Epithelial cell of esophagus (primary cell): Measurements from ENCODE around the gene MAPKAPK3.

Experiments
- DNase-seq: peaks from one replicate; pipeline ENCODE4 v3.0.0; 2010; ENCODE audit warnings: low read depth
- H3K4me3 ChIP-seq: 2 replicates; pipeline ENCODE4 v1.5.1; 2011; ENCODE audit warnings: mild to moderate bottlenecking, low read length, control low read depth
- TF ChIP-seq, protein P1 (sequence below): IDR thresholded peaks from 2 replicates; pipeline ENCODE4 v1.5.1; 2011; ENCODE audit warnings: low read depth, mild to moderate bottlenecking, low read length, control low read depth, inconsistent platforms; ENCODE audit not compliant: insufficient read depth; ENCODE audit errors: missing control alignments

MAPKAPK3 gene

DNA sequence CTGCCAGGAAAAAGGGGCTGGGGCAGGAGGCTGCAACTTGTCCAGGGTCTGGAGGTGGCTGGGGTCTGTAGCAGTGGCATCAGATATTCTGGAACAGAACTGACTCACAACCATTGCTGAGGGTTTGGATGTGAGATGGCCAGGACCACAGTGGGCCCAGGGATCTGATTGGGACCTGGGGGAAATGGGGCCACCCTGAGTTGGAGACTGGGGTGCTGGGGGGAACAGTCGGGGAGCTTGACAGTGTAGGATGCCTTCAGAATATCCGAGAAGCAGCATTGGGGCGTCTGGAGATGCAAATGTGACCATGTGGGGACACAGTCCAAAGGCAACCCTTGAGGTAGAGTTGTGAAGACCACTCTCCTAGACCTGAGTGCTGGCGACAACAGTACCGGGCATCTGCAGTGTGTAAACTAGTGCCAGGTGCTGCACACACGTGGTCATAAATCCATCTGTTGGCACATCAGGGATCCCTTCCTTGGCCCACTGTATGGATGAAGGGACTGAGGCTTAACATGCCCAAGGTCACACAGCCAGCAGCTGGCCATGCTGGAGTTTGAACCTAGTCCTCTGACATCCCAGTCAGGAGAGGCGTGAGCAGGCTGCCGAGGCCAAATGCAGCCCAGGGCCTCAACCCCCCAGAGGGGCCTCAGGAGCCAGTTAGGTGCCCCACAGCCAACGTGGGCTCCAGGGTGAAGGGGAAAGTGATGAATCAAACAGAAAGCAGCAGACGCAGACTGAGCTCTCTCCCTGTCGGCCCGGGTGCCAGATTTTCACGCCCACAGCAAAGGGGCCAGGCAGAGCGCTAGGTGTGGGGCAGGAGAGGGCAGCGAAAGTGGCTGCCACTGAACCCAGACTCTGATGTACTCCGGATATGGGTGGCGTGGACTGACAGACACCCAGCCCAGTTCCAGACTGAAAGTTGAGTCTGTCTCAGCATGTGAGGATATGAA is 28.9 kb upstream of the MAPKAPK3 start:
- TF ChIP-seq, protein P1, sequence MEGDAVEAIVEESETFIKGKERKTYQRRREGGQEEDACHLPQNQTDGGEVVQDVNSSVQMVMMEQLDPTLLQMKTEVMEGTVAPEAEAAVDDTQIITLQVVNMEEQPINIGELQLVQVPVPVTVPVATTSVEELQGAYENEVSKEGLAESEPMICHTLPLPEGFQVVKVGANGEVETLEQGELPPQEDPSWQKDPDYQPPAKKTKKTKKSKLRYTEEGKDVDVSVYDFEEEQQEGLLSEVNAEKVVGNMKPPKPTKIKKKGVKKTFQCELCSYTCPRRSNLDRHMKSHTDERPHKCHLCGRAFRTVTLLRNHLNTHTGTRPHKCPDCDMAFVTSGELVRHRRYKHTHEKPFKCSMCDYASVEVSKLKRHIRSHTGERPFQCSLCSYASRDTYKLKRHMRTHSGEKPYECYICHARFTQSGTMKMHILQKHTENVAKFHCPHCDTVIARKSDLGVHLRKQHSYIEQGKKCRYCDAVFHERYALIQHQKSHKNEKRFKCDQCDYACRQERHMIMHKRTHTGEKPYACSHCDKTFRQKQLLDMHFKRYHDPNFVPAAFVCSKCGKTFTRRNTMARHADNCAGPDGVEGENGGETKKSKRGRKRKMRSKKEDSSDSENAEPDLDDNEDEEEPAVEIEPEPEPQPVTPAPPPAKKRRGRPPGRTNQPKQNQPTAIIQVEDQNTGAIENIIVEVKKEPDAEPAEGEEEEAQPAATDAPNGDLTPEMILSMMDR: no peak
- H3K4me3 ChIP-seq: no peak overlapping the region
- DNase-seq: no peak

DNA sequence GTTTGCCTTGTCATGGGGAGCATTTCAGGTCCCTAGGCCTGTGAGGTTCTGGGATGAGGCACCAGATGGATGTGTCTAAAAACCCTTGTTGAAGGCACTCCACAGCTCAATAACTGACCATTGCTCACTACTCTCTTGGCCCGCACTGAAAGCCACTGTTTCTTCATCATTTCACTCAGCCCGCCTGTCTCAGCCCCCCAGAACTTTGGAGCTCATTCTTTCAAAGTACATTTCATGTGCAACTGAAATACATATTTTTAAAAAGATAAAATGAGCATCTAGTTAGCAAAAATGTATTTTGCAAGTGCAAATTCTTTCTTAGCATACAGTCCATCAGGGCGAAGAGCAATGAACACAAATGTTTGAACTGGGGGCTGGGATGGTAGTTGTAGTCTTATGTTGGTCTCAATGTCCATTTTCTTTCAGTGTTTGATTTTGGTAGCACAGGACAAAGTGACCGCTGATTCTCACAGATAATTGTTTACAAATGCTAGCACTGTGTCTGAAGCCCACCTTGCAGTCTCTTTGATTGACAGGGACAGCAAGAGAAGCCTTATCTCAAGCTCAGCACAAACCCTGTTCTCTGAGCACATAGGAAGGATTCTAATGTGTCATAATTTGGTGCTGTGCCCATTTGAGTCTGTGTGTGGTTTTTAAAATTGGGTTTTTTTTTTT is 28.1 kb upstream of the MAPKAPK3 start:
- H3K4me3 ChIP-seq: no peak overlapping the region
- DNase-seq: no peak
- TF ChIP-seq, protein P1: no peak

DNA sequence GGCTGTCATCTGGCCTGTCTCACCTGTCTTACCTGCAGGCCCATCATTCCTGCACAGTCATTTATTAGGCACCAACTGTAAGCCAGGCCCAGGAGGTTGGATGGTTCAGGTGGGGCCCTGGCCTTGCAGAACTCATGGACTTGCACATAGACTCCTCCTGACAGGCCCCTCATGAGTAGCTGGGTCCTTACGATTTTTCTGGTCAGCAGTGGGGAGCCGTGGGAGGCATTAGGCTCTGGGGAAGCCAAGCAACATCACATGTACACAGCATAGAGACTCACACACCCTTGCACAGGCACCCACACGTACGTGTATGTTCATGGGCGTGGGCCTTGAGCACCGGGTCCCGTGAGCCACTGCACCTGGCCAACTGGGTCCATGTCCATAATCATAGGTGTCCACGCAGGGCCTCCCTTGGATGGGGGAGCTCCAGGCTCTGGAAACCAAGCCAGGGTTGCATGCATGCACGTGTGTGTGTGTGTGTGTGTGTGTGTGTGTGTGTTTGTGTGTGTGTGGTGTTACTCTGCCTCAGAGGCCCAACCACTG is 25.7 kb upstream of the MAPKAPK3 start:
- TF ChIP-seq, protein P1: no peak
- no peak overlapping the region for H3K4me3 ChIP-seq
- no peak for DNase-seq

DNA sequence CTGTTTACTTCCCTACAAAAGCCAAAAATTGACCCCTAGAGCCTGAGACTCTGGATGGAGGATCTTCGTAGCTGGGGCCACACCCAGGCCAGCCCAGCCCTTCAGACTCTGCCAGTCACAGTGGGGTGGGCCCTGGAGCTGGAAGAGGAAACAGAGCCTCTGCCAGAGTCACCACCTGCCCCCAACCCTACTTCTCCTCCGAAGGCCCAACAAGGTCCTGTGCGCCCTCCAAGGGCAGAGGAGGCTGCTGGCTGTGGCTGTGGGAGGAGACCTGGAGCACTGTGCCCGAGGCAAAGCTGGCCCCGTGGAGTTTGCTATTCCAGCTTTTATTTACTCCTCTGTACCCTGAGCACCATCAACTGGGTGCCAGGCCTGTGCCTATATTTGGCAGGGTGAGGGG is 24.4 kb upstream of the MAPKAPK3 start:
- TF ChIP-seq, protein P1: no peak
- DNase-seq: no peak

DNA sequence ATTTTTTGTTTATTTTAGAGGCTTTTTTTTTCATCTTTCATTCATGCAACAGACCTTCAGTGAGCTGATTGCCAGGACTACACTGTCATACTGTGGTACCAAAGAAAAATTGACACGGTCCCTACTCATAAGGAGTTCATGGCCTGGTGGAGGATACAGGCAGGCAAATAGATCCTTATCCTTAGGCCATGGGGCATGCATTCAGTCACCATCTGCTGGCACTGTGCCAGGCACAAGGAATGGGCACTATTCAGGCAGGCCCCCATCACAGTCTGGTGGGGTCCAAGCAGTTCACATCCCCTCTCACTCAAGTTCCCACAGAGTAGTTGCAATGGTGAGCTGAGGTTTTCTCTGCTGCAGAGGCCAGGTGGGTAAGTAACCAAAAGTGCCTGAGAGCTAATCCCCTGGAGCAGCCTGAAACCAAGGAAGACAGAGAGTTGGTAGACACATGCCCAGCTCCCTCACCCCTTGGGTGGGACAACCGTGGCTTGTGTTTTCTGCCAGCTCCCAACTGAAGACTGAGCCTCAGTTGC is 22.6 kb upstream of the MAPKAPK3 start:
- no peak for DNase-seq
- no peak overlapping the region for H3K4me3 ChIP-seq
- TF ChIP-seq, protein P1: no peak

More for the DNA sequence above, 24.4 kb upstream of the MAPKAPK3 start:
- H3K4me3 ChIP-seq: no peak overlapping the region

DNA sequence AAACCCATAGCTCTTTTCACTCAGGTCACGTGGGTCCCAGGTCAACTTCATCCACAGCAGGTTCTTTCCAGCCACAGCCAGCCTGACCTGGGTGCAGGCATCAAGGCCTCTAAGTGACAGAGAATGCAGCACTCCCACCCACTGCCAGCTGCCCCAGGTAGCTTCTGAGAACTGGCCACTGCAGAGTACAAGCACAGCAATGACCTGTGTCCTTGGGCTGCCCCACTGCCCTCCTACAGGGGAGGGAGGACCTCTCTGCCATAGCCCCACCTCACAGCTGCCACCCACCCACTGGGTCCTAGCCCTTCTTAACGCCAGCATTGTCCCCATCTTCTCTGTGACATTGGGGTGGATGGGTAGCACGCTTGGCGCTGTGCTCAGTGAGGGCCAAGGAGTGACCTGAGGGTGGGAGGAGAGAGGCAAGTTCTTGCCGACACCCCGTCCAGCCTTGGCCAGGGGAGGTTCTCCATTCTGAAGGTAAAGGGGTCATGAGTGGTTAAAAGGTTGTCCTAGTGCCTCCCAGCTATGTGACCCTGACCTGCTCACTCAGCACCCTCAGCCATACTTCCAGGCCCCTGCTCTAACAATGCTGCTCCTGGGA is 17.7 kb upstream of the MAPKAPK3 start:
- H3K4me3 ChIP-seq: no peak overlapping the region
- no peak for DNase-seq
- TF ChIP-seq, protein P1: no peak
